ENCODE measurements around the gene PTTG1IP. TPM values are rescaled to one million over a fixed set of nuclear protein-coding genes. Genes with fewer than 3 reads are reported as not detected.
A peak's percentile ranks its signal among the peaks of the same experiment; 100 is the strongest.

Gene PTTG1IP
- total RNA-seq, 1 donor from 2014 or later = 107 TPM

DNA sequence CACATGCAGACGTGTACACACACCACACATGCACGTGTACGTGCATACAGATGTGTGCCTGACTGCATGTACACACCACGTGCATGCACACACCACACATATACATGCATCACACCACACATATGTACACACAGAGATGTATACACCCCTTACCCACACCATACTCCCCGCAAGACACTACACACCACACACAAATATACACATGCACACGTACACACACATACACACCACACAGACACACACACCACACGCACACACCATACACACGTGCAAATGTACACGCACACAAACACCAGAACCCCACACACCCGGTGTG lies 37.5 kb upstream of the PTTG1IP start:
- FAIRE-seq = peak; percentile 89
- no peak for TF ChIP-seq CTCF (IDR thresholded peaks at IDR 0.05; ENCODE audit: insufficient read depth, low read length, severe bottlenecking)
- Histone ChIP-seq H3K4me3 (ENCODE audit: low read depth, low read length) (no peak overlapping the region), H3K27me3 (ENCODE audit: control insufficient read depth, insufficient read depth, low read length) (peaks cover 3% of the 10 kb centered on the region), H3K36me3 (ENCODE audit: control insufficient read depth, insufficient read depth, low read length) (no peaks in the 10 kb centered on the region)
- no peak for DNase-seq (ENCODE audit: low read depth)

GRCh38 chr21:44910229-44911067 lies 37.0 kb upstream of the PTTG1IP start:
- H3K4me3 ChIP-seq (ENCODE audit: low read depth, low read length) = no peak overlapping the region
- no peaks in the 10 kb centered on the region for H3K36me3 ChIP-seq (ENCODE audit: control insufficient read depth, insufficient read depth, low read length)
- no peak for TF ChIP-seq CTCF (IDR thresholded peaks at IDR 0.05; ENCODE audit: insufficient read depth, low read length, severe bottlenecking)
- no peak for FAIRE-seq
- no peak for DNase-seq (ENCODE audit: low read depth)
- peaks cover 3% of the 10 kb centered on the region for H3K27me3 ChIP-seq (ENCODE audit: control insufficient read depth, insufficient read depth, low read length)

GRCh38 chr21:44909719-44910118 lies 36.2 kb upstream of the PTTG1IP start:
- TF ChIP-seq CTCF (IDR thresholded peaks at IDR 0.05; ENCODE audit: insufficient read depth, low read length, severe bottlenecking) = no peak
- Histone ChIP-seq H3K27me3 (ENCODE audit: control insufficient read depth, insufficient read depth, low read length) (peaks cover 3% of the 10 kb centered on the region), H3K4me3 (ENCODE audit: low read depth, low read length) (no peak overlapping the region), H3K36me3 (ENCODE audit: control insufficient read depth, insufficient read depth, low read length) (no peaks in the 10 kb centered on the region)
- no peak for FAIRE-seq
- no peak for DNase-seq (ENCODE audit: low read depth)

DNA sequence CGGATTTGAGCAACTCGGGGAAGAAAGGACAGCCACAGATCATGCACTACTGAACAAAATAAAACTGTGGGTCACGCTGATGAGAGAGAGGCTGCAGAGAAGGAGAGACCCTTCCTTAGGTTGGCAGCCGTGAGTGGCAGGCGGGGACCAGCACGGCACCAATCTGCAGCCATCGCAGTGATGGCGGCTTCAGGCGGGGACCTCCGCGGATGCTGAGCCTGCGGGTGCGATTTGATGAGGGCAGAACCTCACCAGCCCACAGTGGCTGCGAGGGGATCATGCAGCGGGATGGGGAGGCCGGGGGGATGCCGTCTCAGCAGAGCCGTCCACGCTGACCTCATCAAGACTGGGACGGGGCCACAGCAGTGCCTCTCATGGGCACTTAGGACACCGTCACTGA lies 35.4 kb upstream of the PTTG1IP start:
- FAIRE-seq = no peak
- TF ChIP-seq CTCF (IDR thresholded peaks at IDR 0.05; ENCODE audit: insufficient read depth, low read length, severe bottlenecking) = no peak

GRCh38 chr21:44907966-44908895 lies 34.7 kb upstream of the PTTG1IP start:
- DNase-seq (ENCODE audit: low read depth) (no peak), FAIRE-seq (no peak)
- TF ChIP-seq CTCF (IDR thresholded peaks at IDR 0.05; ENCODE audit: insufficient read depth, low read length, severe bottlenecking) = no peak
- Histone ChIP-seq H3K36me3 (ENCODE audit: control insufficient read depth, insufficient read depth, low read length) (no peaks in the 10 kb centered on the region), H3K4me3 (ENCODE audit: low read depth, low read length) (no peak overlapping the region), H3K27me3 (ENCODE audit: control insufficient read depth, insufficient read depth, low read length) (peaks cover 3% of the 10 kb centered on the region)

More for the DNA sequence above, 35.4 kb upstream of the PTTG1IP start:
- H3K27me3 ChIP-seq (ENCODE audit: control insufficient read depth, insufficient read depth, low read length) = peaks cover 3% of the 10 kb centered on the region
- no peak overlapping the region for H3K4me3 ChIP-seq (ENCODE audit: low read depth, low read length)
- no peak for DNase-seq (ENCODE audit: low read depth)
- H3K36me3 ChIP-seq (ENCODE audit: control insufficient read depth, insufficient read depth, low read length) = no peaks in the 10 kb centered on the region
